Measurements from ENCODE around the gene FAF1.

The FAF1 gene

GRCh38 chr1:50923564-50923963 is 36.5 kb downstream of the FAF1 start:
- no peaks in the 10 kb centered on the region for H3K4me1 ChIP-seq
- intact Hi-C loops (cut with DNase I; ENCODE audit: low total_unique reads): no loop called here
- H3K4me3 ChIP-seq: no peak overlapping the region
- no peak for DNase-seq
- no peak overlapping the region for H3K27ac ChIP-seq
- H3K9me3 ChIP-seq: peaks cover 0 to 9% (median 0%) of the 10 kb centered on the region in 3 donors
- H3K36me3 ChIP-seq: no peaks in the 10 kb centered on the region
- TF ChIP-seq CTCF (IDR thresholded peaks at IDR 0.05): no peak
- H3K27me3 ChIP-seq: no peaks in the 10 kb centered on the region

GRCh38 chr1:50921029-50921428 is 39.0 kb downstream of the FAF1 start:
- Histone ChIP-seq H3K36me3 (no peaks in the 10 kb centered on the region), H3K4me3 (no peak overlapping the region), H3K4me1 (peaks cover 0 to 8% (median 0%) of the 10 kb centered on the region in 4 donors), H3K27ac (no peak overlapping the region), H3K27me3 (no peaks in the 10 kb centered on the region), H3K9me3 (peaks cover 0 to 4% (median 0%) of the 10 kb centered on the region in 3 donors)
- DNase-seq: no peak
- no peak for TF ChIP-seq CTCF (IDR thresholded peaks at IDR 0.05)
- intact Hi-C loops (cut with DNase I; ENCODE audit: low total_unique reads): no loop called here

- H3K9me3 ChIP-seq: peaks cover 0 to 4% (median 0%) of the 10 kb centered on the region in 3 donors
- no peak for TF ChIP-seq CTCF (IDR thresholded peaks at IDR 0.05)
- no peaks in the 10 kb centered on the region for H3K36me3 ChIP-seq
- no peak overlapping the region for H3K4me3 ChIP-seq
- H3K27ac ChIP-seq: no peak overlapping the region
- intact Hi-C loops (cut with DNase I; ENCODE audit: low total_unique reads): no loop called here
- DNase-seq: no peak
- peaks cover 0 to 8% (median 0%) of the 10 kb centered on the region in 4 donors for H3K4me1 ChIP-seq
- H3K27me3 ChIP-seq: no peaks in the 10 kb centered on the region
These were observed 39.7 kb downstream of the FAF1 start for GRCh38 chr1:50920409-50920808.

- Histone ChIP-seq H3K36me3 (no peaks in the 10 kb centered on the region), H3K9me3 (peaks cover 0 to 4% (median 0%) of the 10 kb centered on the region in 3 donors), H3K4me3 (no peak overlapping the region), H3K4me1 (peaks cover 0 to 8% (median 0%) of the 10 kb centered on the region in 4 donors), H3K27ac (no peak overlapping the region), H3K27me3 (no peaks in the 10 kb centered on the region)
- DNase-seq: no peak
- TF ChIP-seq CTCF (IDR thresholded peaks at IDR 0.05): no peak
- intact Hi-C loops (cut with DNase I; ENCODE audit: low total_unique reads): no loop called here
These were observed 42.6 kb downstream of the FAF1 start for GRCh38 chr1:50917138-50918137.

- Histone ChIP-seq H3K27me3 (no peaks in the 10 kb centered on the region), H3K36me3 (no peaks in the 10 kb centered on the region), H3K27ac (no peak overlapping the region), H3K9me3 (peaks cover 0 to 4% (median 0%) of the 10 kb centered on the region in 3 donors), H3K4me1 (peaks cover 0 to 8% (median 0%) of the 10 kb centered on the region in 4 donors), H3K4me3 (no peak overlapping the region)
- TF ChIP-seq CTCF (IDR thresholded peaks at IDR 0.05): no peak
- intact Hi-C loops (cut with DNase I; ENCODE audit: low total_unique reads): no loop called here
- DNase-seq: no peak
These were observed 44.4 kb downstream of the FAF1 start for GRCh38 chr1:50915621-50916020.

All from tibial artery (tissue), 4 donors.